ENCODE data around the gene DEFB113.
"Not testable (repeated sequence)": the region's sequence is repeated elsewhere in the genome, so short reads cannot be mapped to it uniquely, and the experiment has no call there.

Gene DEFB113

GRCh38 chr6:49955847-49956246 lies 13.6 kb downstream of the DEFB113 start:
- DNase-seq (ENCODE audit: low read depth) = no peak
- TF ChIP-seq CTCF (IDR thresholded peaks at IDR 0.05; ENCODE audit: low read depth, low read length) (no peak), POLR2A (IDR thresholded peaks at IDR 0.05; ENCODE audit: extremely low read depth, insufficient read length) (no peak), MYC (IDR thresholded peaks at IDR 0.05; ENCODE audit: low read depth, low read length) (no peak)
- TF ChIP-seq, protein P1, sequence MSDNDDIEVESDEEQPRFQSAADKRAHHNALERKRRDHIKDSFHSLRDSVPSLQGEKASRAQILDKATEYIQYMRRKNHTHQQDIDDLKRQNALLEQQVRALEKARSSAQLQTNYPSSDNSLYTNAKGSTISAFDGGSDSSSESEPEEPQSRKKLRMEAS (IDR thresholded peaks at IDR 0.05; ENCODE audit: low read depth, low read length) = no peak
- no peak overlapping the region for H3K4me3 ChIP-seq (ENCODE audit: low read depth, low read length)

- TF ChIP-seq CTCF (IDR thresholded peaks at IDR 0.05; ENCODE audit: low read depth, low read length) = no peak
- TF ChIP-seq, protein P1 (IDR thresholded peaks at IDR 0.05; ENCODE audit: low read depth, low read length) = no peak
- H3K4me3 ChIP-seq (ENCODE audit: low read depth, low read length) = no peak overlapping the region
- DNase-seq (ENCODE audit: low read depth) = no peak
These were observed 17.5 kb downstream of the DEFB113 start for GRCh38 chr6:49951926-49952325.

DNA sequence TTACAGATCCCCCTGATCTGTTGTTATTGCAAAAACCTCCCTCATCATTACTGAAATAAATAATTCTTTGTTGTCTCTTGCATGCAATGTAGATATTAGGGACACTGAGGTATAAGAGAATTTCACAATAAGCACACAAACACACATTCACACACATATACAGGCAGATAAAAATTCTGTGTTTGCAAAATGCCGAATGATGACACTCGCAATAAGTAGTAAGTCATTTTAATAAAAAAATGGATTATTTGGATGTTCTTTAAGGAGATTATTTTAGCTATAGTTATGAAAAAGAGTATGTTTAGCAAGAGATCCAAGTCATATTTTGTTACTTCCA lies 19.0 kb downstream of the DEFB113 start:
- DNase-seq (ENCODE audit: low read depth) = no peak
- no peak for TF ChIP-seq CTCF (IDR thresholded peaks at IDR 0.05; ENCODE audit: low read depth, low read length)
- no peak for TF ChIP-seq POLR2A (IDR thresholded peaks at IDR 0.05; ENCODE audit: extremely low read depth, insufficient read length)
- TF ChIP-seq, protein P1 (IDR thresholded peaks at IDR 0.05; ENCODE audit: low read depth, low read length) = no peak
- no peak for TF ChIP-seq MYC (IDR thresholded peaks at IDR 0.05; ENCODE audit: low read depth, low read length)
- H3K4me3 ChIP-seq (ENCODE audit: low read depth, low read length) = no peak overlapping the region

DNA sequence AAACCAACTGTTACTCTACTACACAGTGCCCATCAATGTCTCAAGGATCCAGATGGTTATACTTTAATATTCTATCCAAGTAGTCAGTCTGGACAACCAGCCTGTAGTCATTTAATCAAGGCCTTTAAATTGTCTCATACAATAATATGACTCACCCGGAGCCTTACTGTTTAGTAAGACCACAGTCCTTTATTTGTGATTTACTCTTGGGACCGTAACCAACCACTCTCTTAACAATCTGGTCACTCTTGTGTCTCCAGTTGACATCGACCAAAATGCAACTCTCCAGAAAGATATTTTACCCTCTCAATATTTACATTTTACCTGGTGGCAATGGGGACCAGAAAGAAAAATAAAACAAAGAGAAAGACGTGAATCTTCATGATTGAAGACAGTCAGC lies 20.4 kb downstream of the DEFB113 start:
- TF ChIP-seq, protein P1 (IDR thresholded peaks at IDR 0.05; ENCODE audit: low read depth, low read length) = no peak
- TF ChIP-seq MYC (IDR thresholded peaks at IDR 0.05; ENCODE audit: low read depth, low read length) (no peak), POLR2A (IDR thresholded peaks at IDR 0.05; ENCODE audit: extremely low read depth, insufficient read length) (no peak), CTCF (IDR thresholded peaks at IDR 0.05; ENCODE audit: low read depth, low read length) (no peak)
- DNase-seq (ENCODE audit: low read depth) = no peak
- no peak overlapping the region for H3K4me3 ChIP-seq (ENCODE audit: low read depth, low read length)

GRCh38 chr6:49946835-49947234 lies 22.6 kb downstream of the DEFB113 start:
- H3K4me3 ChIP-seq (ENCODE audit: low read depth, low read length) = no peak overlapping the region
- no peak for DNase-seq (ENCODE audit: low read depth)
- no peak for TF ChIP-seq POLR2A (IDR thresholded peaks at IDR 0.05; ENCODE audit: extremely low read depth, insufficient read length)
- TF ChIP-seq MYC (IDR thresholded peaks at IDR 0.05; ENCODE audit: low read depth, low read length) = no peak
- no peak for TF ChIP-seq CTCF (IDR thresholded peaks at IDR 0.05; ENCODE audit: low read depth, low read length)
- TF ChIP-seq, protein P1 (IDR thresholded peaks at IDR 0.05; ENCODE audit: low read depth, low read length) = no peak

- H3K4me3 ChIP-seq (ENCODE audit: low read depth, low read length); DNase-seq (ENCODE audit: low read depth): not testable (repeated sequence)
These were observed 25.4 kb downstream of the DEFB113 start for GRCh38 chr6:49944068-49944467.

All from NB4 (cell line).